CD4-positive, alpha-beta T cell (primary cell): Measurements from ENCODE around the gene SPTLC2. TPM values are rescaled to one million over a fixed set of nuclear protein-coding genes. Genes with fewer than 3 reads are reported as not detected.

ENCODE experiments used
- ATAC-seq: fragments of 200-7000 bp; cut with Tn5 transposase; one replicate; pipeline ENCODE4 v1.10.0; 2022; ENCODE audit warnings: mild to moderate bottlenecking; ENCODE audit not compliant: poor library complexity
- CTCF ChIA-PET: fragments of 350-600 bp; sonication (Branson Sonifier 250); formaldehyde crosslinking; loops from one replicate; lab custom pipeline; 2021; ENCODE audit warnings: antibody characterized with exemption, inconsistent platforms; lab: Charles Lee
- POLR2A ChIA-PET: fragments of 350-600 bp; sonication (Branson Sonifier 250); formaldehyde crosslinking; loops from one replicate; lab custom pipeline; 2021; ENCODE audit warnings: antibody characterized with exemption, inconsistent platforms; lab: Charles Lee
- DNase-seq, 14 experiments: peaks; one replicate each; pipeline ENCODE4 v3.0.0-alpha.2; 2013 to 2020; ENCODE audit warnings: mixed read lengths in 2 of 14
- H3K27ac ChIP-seq, 2 donors: one replicate each; pipeline versions ENCODE4 v1.5.1 to v1.7.0; 2013; ENCODE audit warnings: low read length in 2 of 2, low read depth in 1 of 2, mild to moderate bottlenecking in 1 of 2
- H3K27me3 ChIP-seq, 2 experiments: 1 replicate in 1 of 2; 2 replicates in 1 of 2; pipeline versions ENCODE4 v1.6.1 to v1.7.0; 2013; ENCODE audit warnings: low read length in 2 of 2, control low read depth in 1 of 2, mild to moderate bottlenecking in 1 of 2, moderate library complexity in 1 of 2; ENCODE audit not compliant: insufficient read depth in 2 of 2, control insufficient read depth in 1 of 2
- H3K36me3 ChIP-seq: one replicate; pipeline ENCODE4 v1.6.1; 2013; ENCODE audit warnings: low read length, control low read depth; ENCODE audit not compliant: insufficient read depth
- H3K4me1 ChIP-seq: one replicate; pipeline ENCODE4 v1.6.1; 2013; ENCODE audit warnings: low read length, control low read depth; ENCODE audit not compliant: insufficient read depth
- H3K4me3 ChIP-seq: one replicate; pipeline ENCODE4 v1.5.1; 2013; ENCODE audit warnings: mild to moderate bottlenecking, low read length, moderate library complexity
- H3K9me3 ChIP-seq, 2 experiments: 1 replicate in 1 of 2; 2 replicates in 1 of 2; pipeline versions ENCODE4 v1.6.1 to v1.7.0; 2013; ENCODE audit warnings: low read length in 2 of 2, mild to moderate bottlenecking in 2 of 2, control low read depth in 1 of 2, moderate library complexity in 1 of 2; ENCODE audit not compliant: control insufficient read depth in 1 of 2, insufficient read depth in 1 of 2
- H3K27ac Mint-ChIP-seq: one replicate; pipeline ENCODE4 v1.8.0; 2020; ENCODE audit warnings: mixed read lengths
- H3K27me3 Mint-ChIP-seq: one replicate; pipeline ENCODE4 v1.8.0; 2021; ENCODE audit warnings: mixed read lengths
- H3K36me3 Mint-ChIP-seq: one replicate; pipeline ENCODE4 v1.8.0; 2021; ENCODE audit warnings: low read depth, mixed read lengths
- H3K4me1 Mint-ChIP-seq: one replicate; pipeline ENCODE4 v1.8.0; 2021; ENCODE audit warnings: low read depth, mixed read lengths
- H3K4me3 Mint-ChIP-seq: one replicate; pipeline ENCODE4 v1.8.0; 2020; ENCODE audit warnings: mild to moderate bottlenecking, mixed read lengths
- H3K9me3 Mint-ChIP-seq: one replicate; pipeline ENCODE4 v1.8.0; 2020; ENCODE audit warnings: mixed read lengths
- intact Hi-C, 2 experiments: fragments of 100-400 bp; cut with DNase I in 1 of 2; cut with micrococcal nuclease in 1 of 2; formaldehyde crosslinking; loops; one replicate each; pipeline versions ENCODE4 v1.15.1 to v1.9.0; 2023 to 2025; cut with DNase I, micrococcal nuclease
- total RNA-seq, 174 experiments: library from RNA in 2 of 174; stranded (reverse) in 2 of 174; gene quantifications; one replicate each; pipeline ENCODE4 v1.2.3 and lab custom pipeline; 2021 to 2026
- TF ChIP-seq, protein P1 (sequence below): fragments of 200-600 bp; IDR thresholded peaks from one replicate; pipeline ENCODE4 v1.8.0; 2022; ENCODE audit warnings: antibody characterized with exemption, mild to moderate bottlenecking

SPTLC2 gene
- total RNA-seq, 2 experiments from 2014 or later, result 13.0 to 14.5 TPM

DNA sequence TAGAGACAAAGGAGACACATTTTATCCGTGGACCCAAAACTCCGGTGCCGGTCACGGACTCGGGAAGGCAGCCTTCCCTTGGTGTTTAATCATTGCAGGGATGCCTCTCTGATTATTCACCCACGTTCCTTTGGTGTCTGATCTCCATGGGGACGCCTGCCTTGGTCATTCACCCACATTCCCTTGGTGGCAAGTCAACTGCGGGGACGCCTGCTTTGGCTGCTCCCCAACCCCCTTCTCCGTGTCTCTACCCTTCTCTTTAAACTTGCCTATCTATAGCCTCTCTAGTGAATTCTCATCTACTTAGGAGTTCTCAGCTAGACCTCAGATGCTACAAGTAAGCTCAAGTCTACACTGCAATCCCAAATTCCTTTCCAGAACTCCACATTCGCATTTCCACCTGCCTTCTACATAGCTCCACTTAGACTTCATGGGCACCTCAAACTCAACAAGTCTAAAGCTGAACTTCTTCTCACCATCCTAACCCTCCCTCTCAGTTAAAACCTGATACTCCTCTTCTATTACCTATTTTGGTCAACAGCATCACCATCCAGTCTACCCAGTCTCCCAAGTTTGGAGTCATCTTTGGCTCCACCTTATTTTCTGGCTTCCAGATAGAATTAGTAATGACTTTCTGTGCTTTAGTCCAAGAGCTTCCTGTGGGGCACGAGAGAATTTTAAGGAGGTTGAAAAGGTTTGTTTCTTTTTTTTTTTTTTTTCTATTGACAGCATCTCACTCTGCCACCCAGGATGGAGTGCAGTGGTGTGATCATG, 14.4 kb downstream of the SPTLC2 start:
- Histone ChIP-seq H3K4me3 (no peak overlapping the region), H3K36me3 (peaks cover 3% of the 10 kb centered on the region), H3K27ac (no peak overlapping the region), H3K27me3 (no peaks in the 10 kb centered on the region), H3K4me1 (peaks cover 26% of the 10 kb centered on the region), H3K9me3 (no peaks in the 10 kb centered on the region)
- ChIA-PET POLR2A (no interaction called here), CTCF (no interaction called here)
- TF ChIP-seq, protein P1, sequence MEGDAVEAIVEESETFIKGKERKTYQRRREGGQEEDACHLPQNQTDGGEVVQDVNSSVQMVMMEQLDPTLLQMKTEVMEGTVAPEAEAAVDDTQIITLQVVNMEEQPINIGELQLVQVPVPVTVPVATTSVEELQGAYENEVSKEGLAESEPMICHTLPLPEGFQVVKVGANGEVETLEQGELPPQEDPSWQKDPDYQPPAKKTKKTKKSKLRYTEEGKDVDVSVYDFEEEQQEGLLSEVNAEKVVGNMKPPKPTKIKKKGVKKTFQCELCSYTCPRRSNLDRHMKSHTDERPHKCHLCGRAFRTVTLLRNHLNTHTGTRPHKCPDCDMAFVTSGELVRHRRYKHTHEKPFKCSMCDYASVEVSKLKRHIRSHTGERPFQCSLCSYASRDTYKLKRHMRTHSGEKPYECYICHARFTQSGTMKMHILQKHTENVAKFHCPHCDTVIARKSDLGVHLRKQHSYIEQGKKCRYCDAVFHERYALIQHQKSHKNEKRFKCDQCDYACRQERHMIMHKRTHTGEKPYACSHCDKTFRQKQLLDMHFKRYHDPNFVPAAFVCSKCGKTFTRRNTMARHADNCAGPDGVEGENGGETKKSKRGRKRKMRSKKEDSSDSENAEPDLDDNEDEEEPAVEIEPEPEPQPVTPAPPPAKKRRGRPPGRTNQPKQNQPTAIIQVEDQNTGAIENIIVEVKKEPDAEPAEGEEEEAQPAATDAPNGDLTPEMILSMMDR, result no peak
- intact Hi-C loops, result loop anchor here in 1 of 2 experiments (2.0 kb wide), 1 partner anchor 15 kb away; the partner anchor contains the start of gene SPTLC2
- peak overlapping the region; percentile 3 for H3K27ac Mint-ChIP-seq
- peaks cover 8% of the 10 kb centered on the region for H3K36me3 Mint-ChIP-seq
- ATAC-seq (no peak), DNase-seq (no peak)
- no peaks in the 10 kb centered on the region for H3K27me3 Mint-ChIP-seq
- no peak overlapping the region for H3K4me3 Mint-ChIP-seq
- no peaks in the 10 kb centered on the region for H3K9me3 Mint-ChIP-seq
- peaks cover 70% of the 10 kb centered on the region for H3K4me1 Mint-ChIP-seq

DNA sequence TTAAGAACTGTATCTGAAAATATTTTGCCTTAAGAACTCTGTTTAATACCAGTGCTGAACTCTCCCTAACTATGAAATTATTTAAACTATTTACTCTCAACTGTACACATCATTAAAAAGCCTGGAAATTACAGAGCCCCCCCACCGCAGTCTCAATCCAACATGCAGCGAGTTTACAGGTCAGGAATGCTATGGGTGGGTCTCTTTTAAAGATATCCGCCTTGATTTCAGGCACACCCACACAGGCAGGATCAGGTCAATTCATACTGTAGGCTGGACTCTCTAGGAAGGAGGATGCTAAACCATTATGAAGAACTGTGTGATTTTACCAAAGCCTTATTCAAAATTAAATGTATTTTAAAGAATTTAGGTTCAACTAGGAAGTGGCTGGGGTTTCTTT, 16.5 kb downstream of the SPTLC2 start:
- peak overlapping the region in 1 of 2 donors; percentile 27 for H3K27ac ChIP-seq
- H3K4me1 Mint-ChIP-seq, result peaks cover 58% of the 10 kb centered on the region
- no peak overlapping the region for H3K4me3 ChIP-seq
- ChIA-PET POLR2A (interaction anchor here (1.4 kb wide), 1 partner anchor 8 kb away, joined by 7 read pairs; no protein-coding TSS in a partner anchor), CTCF (interaction anchor here (2.0 kb wide), 1 partner anchor 18 kb away, joined by 6 read pairs; no protein-coding TSS in a partner anchor)
- H3K9me3 ChIP-seq, result no peaks in the 10 kb centered on the region
- H3K4me3 Mint-ChIP-seq, result peak overlapping the region; percentile 48
- TF ChIP-seq, protein P1, result no peak
- ATAC-seq (no peak), DNase-seq (no peak)
- H3K36me3 Mint-ChIP-seq, result peaks cover 29% of the 10 kb centered on the region
- peaks cover 14% of the 10 kb centered on the region for H3K4me1 ChIP-seq
- no peaks in the 10 kb centered on the region for H3K27me3 Mint-ChIP-seq
- H3K27ac Mint-ChIP-seq, result peak overlapping the region; percentile 88
- H3K36me3 ChIP-seq, result peaks cover 19% of the 10 kb centered on the region
- intact Hi-C loops, result loop anchor here in 1 of 2 experiments (2.0 kb wide), 1 partner anchor 17 kb away; the partner anchor contains the start of gene SPTLC2
- H3K27me3 ChIP-seq, result no peaks in the 10 kb centered on the region
- no peaks in the 10 kb centered on the region for H3K9me3 Mint-ChIP-seq

GRCh38 chr14:77598366-77599070, 17.9 kb downstream of the SPTLC2 start:
- H3K9me3 Mint-ChIP-seq, result no peaks in the 10 kb centered on the region
- DNase-seq (peak in 7 of 14 experiments; percentile 5 to 76 (median 27)), ATAC-seq (peak; percentile 82)
- H3K27ac Mint-ChIP-seq, result peak overlapping the region; percentile 88
- H3K27me3 Mint-ChIP-seq, result no peaks in the 10 kb centered on the region
- Histone ChIP-seq H3K4me3 (no peak overlapping the region), H3K4me1 (peaks cover 18% of the 10 kb centered on the region), H3K9me3 (no peaks in the 10 kb centered on the region), H3K27ac (peak overlapping the region; percentile 3 to 27), H3K27me3 (no peaks in the 10 kb centered on the region), H3K36me3 (peaks cover 21% of the 10 kb centered on the region)
- intact Hi-C loops, result no loop called here
- ChIA-PET POLR2A (interaction anchor here (0.7 to 1.4 kb wide), 2 partner anchors 9 to 250 kb away, joined by 3 to 7 read pairs; no protein-coding TSS in a partner anchor), CTCF (interaction anchor here (2.0 kb wide), 1 partner anchor 20 kb away, joined by 6 read pairs; no protein-coding TSS in a partner anchor)
- H3K4me1 Mint-ChIP-seq, result peaks cover 64% of the 10 kb centered on the region
- TF ChIP-seq, protein P1, result no peak
- peak overlapping the region; percentile 64 for H3K4me3 Mint-ChIP-seq
- peaks cover 36% of the 10 kb centered on the region for H3K36me3 Mint-ChIP-seq
